Measurements from ENCODE around the gene CCDC60. TPM values are rescaled to one million over a fixed set of nuclear protein-coding genes. Genes with fewer than 3 reads are reported as not detected.

Gene CCDC60
- total and polyA plus RNA-seq, 2 experiments from 2014 or later = not detected

DNA sequence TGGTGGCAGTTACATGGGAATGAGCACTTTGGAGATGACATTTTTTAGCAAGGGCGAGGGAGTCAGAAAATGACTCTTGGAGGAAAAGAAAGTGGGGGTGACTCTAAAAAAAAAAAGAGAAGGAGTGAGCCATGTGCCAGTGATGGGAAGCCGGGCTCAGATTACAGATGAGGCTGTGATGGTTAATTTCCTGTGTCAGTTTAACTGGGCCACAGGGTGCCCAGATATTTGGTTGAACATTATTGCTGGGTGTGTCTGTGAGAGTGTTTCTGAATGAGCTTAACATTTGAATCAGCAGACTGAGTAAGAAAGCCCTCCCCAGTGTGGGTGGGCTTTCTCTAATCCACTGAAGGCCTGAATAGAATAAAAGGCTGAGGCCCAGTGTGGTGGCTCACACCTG lies 26.8 kb upstream of the CCDC60 start:
- WGBS, 2 experiments (ENCODE audit: low coverage in 1 of 2, low lambda C conversion rate in 2 of 2, missing lambda C conversion rate in 2 of 2) = 10 to 17% methylated on average over 2 of the region's 2 CpGs
- H3K4me1 ChIP-seq (ENCODE audit: insufficient read depth) = no peaks in the 10 kb centered on the region
- no peaks in the 10 kb centered on the region for H3K36me3 ChIP-seq (ENCODE audit: low read depth)
- no peak overlapping the region for H3K4me3 ChIP-seq
- no peak for DNase-seq
- H3K27ac ChIP-seq = no peak overlapping the region
- no peak overlapping the region for H3K4me2 ChIP-seq (ENCODE audit: unreplicated experiment)
- in situ Hi-C loops (cut with MboI) = no loop called here
- no peak overlapping the region for H2AFZ ChIP-seq
- H3K9ac ChIP-seq = no peak overlapping the region
- no peaks in the 10 kb centered on the region for H4K20me1 ChIP-seq (ENCODE audit: insufficient read depth)
- H3F3A ChIP-seq (ENCODE audit: insufficient read depth) = no peaks in the 10 kb centered on the region
- H3K9me3 ChIP-seq (ENCODE audit: low read depth) = no peaks in the 10 kb centered on the region
- no peak for TF ChIP-seq EZH2 (IDR thresholded peaks at IDR 0.05; ENCODE audit: insufficient read depth, poor library complexity, severe bottlenecking)
- no peak for TF ChIP-seq EZH2phosphoT487 (IDR thresholded peaks at IDR 0.05; ENCODE audit: insufficient read depth, low read depth)
- no peaks in the 10 kb centered on the region for H3K9me2 ChIP-seq (ENCODE audit: insufficient read depth)
- H3K27me3 ChIP-seq (replicated peaks; ENCODE audit: insufficient read depth) = no peaks in the 10 kb centered on the region
- no peaks in the 10 kb centered on the region for H3K79me2 ChIP-seq (ENCODE audit: insufficient read depth)

DNA sequence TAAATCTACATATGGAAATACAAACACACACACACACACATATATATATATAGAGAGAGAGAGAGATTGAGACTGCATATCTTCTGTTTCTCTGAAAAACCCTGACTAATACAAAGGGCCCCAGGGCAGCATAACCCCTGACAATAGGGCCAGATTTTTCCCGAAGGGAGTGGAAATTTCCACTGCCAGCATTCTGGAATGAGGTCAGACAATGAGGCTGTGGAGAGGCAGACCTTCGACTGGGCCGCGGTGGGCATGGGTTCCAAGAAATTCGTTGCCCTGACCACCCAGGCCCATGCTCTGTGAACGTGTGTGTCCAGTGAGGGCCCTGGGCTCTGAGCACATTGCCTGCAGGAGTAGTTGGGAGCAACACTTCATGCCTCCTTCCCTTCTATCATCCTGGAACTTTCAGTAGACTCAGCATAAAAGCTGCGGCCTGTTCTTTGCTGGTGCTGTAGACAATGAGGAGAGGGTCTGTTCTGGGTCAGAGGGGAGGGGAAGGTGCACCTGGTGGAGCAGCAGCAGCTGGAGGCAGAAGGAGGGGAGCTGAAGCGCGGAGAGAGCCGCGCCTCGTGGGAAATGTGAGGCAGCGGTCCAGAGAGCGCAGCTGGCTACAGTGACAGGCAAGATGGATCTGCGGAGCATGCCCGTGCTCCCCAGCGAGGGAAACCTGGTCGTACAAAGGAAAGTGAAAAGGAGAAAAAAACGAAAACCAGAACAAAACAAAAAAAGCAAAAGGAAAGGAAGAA lies 25.6 kb upstream of the CCDC60 start:
- no peak overlapping the region for H3K27ac ChIP-seq
- H3F3A ChIP-seq (ENCODE audit: insufficient read depth) = no peaks in the 10 kb centered on the region
- in situ Hi-C loops (cut with MboI) = no loop called here
- H3K27me3 ChIP-seq (replicated peaks; ENCODE audit: insufficient read depth) = no peaks in the 10 kb centered on the region
- TF ChIP-seq EZH2 (IDR thresholded peaks at IDR 0.05; ENCODE audit: insufficient read depth, poor library complexity, severe bottlenecking) (no peak), EZH2phosphoT487 (IDR thresholded peaks at IDR 0.05; ENCODE audit: insufficient read depth, low read depth) (no peak)
- H3K9me2 ChIP-seq (ENCODE audit: insufficient read depth) = no peaks in the 10 kb centered on the region
- WGBS, 2 experiments (ENCODE audit: low coverage in 1 of 2, low lambda C conversion rate in 2 of 2, missing lambda C conversion rate in 2 of 2) = 41 to 47% methylated on average over 19 of the region's 19 CpGs
- H4K20me1 ChIP-seq (ENCODE audit: insufficient read depth) = no peaks in the 10 kb centered on the region
- H3K4me3 ChIP-seq = no peak overlapping the region
- no peaks in the 10 kb centered on the region for H3K79me2 ChIP-seq (ENCODE audit: insufficient read depth)
- H2AFZ ChIP-seq = no peak overlapping the region
- H3K36me3 ChIP-seq (ENCODE audit: low read depth) = no peaks in the 10 kb centered on the region
- DNase-seq = no peak
- no peak overlapping the region for H3K9ac ChIP-seq
- no peaks in the 10 kb centered on the region for H3K4me1 ChIP-seq (ENCODE audit: insufficient read depth)
- H3K4me2 ChIP-seq (ENCODE audit: unreplicated experiment) = no peak overlapping the region
- no peaks in the 10 kb centered on the region for H3K9me3 ChIP-seq (ENCODE audit: low read depth)

DNA sequence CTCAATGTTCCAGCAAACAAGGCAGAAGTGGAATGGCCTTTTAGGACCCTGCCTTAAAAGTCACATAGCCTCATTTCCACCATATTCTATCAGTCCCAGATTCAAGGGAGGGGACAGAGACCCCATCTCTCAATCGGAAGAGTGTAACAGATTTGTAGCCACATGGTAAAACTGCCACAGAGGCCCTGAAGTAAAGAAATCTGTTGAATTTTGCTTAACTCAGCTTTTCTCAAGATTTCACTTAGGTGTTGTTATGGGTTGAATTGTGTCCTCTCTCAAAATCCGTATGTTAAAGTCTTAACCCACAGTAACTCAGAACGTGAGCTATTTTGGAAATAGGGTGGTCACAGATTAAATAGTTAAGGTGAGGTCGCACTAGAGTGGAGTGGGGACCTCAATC lies 22.7 kb upstream of the CCDC60 start:
- DNase-seq = no peak
- Histone ChIP-seq H4K20me1 (ENCODE audit: insufficient read depth) (no peaks in the 10 kb centered on the region), H2AFZ (no peak overlapping the region), H3K4me1 (ENCODE audit: insufficient read depth) (no peaks in the 10 kb centered on the region), H3F3A (ENCODE audit: insufficient read depth) (no peaks in the 10 kb centered on the region), H3K4me3 (no peak overlapping the region), H3K27me3 (replicated peaks; ENCODE audit: insufficient read depth) (no peaks in the 10 kb centered on the region), H3K36me3 (ENCODE audit: low read depth) (no peaks in the 10 kb centered on the region), H3K9me2 (ENCODE audit: insufficient read depth) (no peaks in the 10 kb centered on the region), H3K9me3 (ENCODE audit: low read depth) (no peaks in the 10 kb centered on the region), H3K79me2 (ENCODE audit: insufficient read depth) (no peaks in the 10 kb centered on the region), H3K9ac (no peak overlapping the region), H3K27ac (no peak overlapping the region), H3K4me2 (ENCODE audit: unreplicated experiment) (no peak overlapping the region)
- 12 to 18% methylated on average over 4 of the region's 4 CpGs for WGBS, 2 experiments (ENCODE audit: low coverage in 1 of 2, low lambda C conversion rate in 2 of 2, missing lambda C conversion rate in 2 of 2)
- in situ Hi-C loops (cut with MboI) = no loop called here
- no peak for TF ChIP-seq EZH2phosphoT487 (IDR thresholded peaks at IDR 0.05; ENCODE audit: insufficient read depth, low read depth)
- no peak for TF ChIP-seq EZH2 (IDR thresholded peaks at IDR 0.05; ENCODE audit: insufficient read depth, poor library complexity, severe bottlenecking)

DNA sequence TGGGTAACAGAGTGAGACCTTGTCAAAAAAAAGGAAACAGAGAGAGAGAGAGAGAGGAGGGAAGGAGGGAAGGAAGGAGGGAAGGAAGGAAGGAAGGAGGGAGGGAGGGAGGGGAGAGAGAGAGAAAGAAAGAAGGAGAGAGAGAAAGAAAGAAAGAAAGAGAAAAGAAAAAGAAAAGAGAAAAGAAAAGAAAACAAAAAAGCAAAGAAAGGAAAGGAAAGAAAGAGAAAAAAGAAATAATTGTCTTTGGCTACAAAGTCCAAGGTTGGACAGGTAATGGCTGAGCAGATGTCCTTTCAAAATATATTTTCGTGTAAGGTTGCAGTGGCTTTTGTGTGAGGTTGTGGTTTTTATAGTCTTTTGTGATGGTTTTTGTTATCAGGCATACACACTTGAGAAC lies 21.6 kb upstream of the CCDC60 start:
- Histone ChIP-seq H3K36me3 (ENCODE audit: low read depth) (no peaks in the 10 kb centered on the region), H2AFZ (no peak overlapping the region), H3K4me2 (ENCODE audit: unreplicated experiment) (no peak overlapping the region), H3K9ac (no peak overlapping the region), H3K9me3 (ENCODE audit: low read depth) (no peaks in the 10 kb centered on the region), H3K4me1 (ENCODE audit: insufficient read depth) (no peaks in the 10 kb centered on the region), H4K20me1 (ENCODE audit: insufficient read depth) (no peaks in the 10 kb centered on the region), H3F3A (ENCODE audit: insufficient read depth) (no peaks in the 10 kb centered on the region), H3K4me3 (no peak overlapping the region), H3K27ac (no peak overlapping the region), H3K27me3 (replicated peaks; ENCODE audit: insufficient read depth) (no peaks in the 10 kb centered on the region), H3K9me2 (ENCODE audit: insufficient read depth) (no peaks in the 10 kb centered on the region), H3K79me2 (ENCODE audit: insufficient read depth) (no peaks in the 10 kb centered on the region)
- no peak for DNase-seq
- 8 to 13% methylated on average over 1 of the region's 1 CpG for WGBS, 2 experiments (ENCODE audit: low coverage in 1 of 2, low lambda C conversion rate in 2 of 2, missing lambda C conversion rate in 2 of 2)
- no peak for TF ChIP-seq EZH2phosphoT487 (IDR thresholded peaks at IDR 0.05; ENCODE audit: insufficient read depth, low read depth)
- no peak for TF ChIP-seq EZH2 (IDR thresholded peaks at IDR 0.05; ENCODE audit: insufficient read depth, poor library complexity, severe bottlenecking)
- in situ Hi-C loops (cut with MboI) = no loop called here

All from GM23248 (cell line).